IMR-90 (cell line): ENCODE data around the gene ZNF862. TPM values are rescaled to one million over a fixed set of nuclear protein-coding genes. Genes with fewer than 3 reads are reported as not detected.

Source experiments
- ATAC-seq: fragments of 200-7000 bp; cut with Tn5 transposase; 2 replicates; pipeline ENCODE4 v1.9.1; 2020; ENCODE audit warnings: low read depth, mild to moderate bottlenecking, moderate library complexity
- BruUV-seq: library from RNA; stranded (reverse); fragments of 400-500 nt; replicated peaks from 2 replicates; lab custom pipeline; 2021; lab: Mats Ljungman, UMichigan
- CTCF ChIA-PET: fragments of 300-600 bp; formaldehyde crosslinking; extraction: SDS; loops from one replicate; lab custom pipeline; 2021; ENCODE audit warnings: antibody characterized with exemption; lab: Yijun Ruan, JAX
- POLR2A ChIA-PET: fragments of 300-600 bp; sonication (Branson Sonifier 250); formaldehyde crosslinking; loops from one replicate; lab custom pipeline; 2022; ENCODE audit warnings: antibody characterized with exemption; ENCODE audit not compliant: unreplicated experiment; lab: Charles Lee
- DNase-seq: peaks from one replicate; pipeline ENCODE4 v3.0.0; 2013
- H2AFZ ChIP-seq: replicated peaks from 2 replicates; pipeline ENCODE3; 2013; ENCODE audit warnings: low read length, mild to moderate bottlenecking; ENCODE audit not compliant: poor library complexity
- H2AK5ac ChIP-seq: 2 replicates; pipeline ENCODE4 v1.6.1; 2013; ENCODE audit warnings: low read depth, low read length, inconsistent platforms
- H2AK9ac ChIP-seq: replicated peaks from 2 replicates; pipeline ENCODE3; 2013; ENCODE audit warnings: mild to moderate bottlenecking, low read depth, low read length, moderate library complexity; ENCODE audit not compliant: poor library complexity
- H2BK120ac ChIP-seq: 2 replicates; pipeline ENCODE4 v1.6.1; 2013; ENCODE audit warnings: low read depth, low read length, inconsistent platforms
- H2BK15ac ChIP-seq: 3 replicates; pipeline ENCODE4 v1.6.1; 2013; ENCODE audit warnings: low read depth, low read length, inconsistent platforms
- H2BK20ac ChIP-seq: 2 replicates; pipeline ENCODE4 v1.6.1; 2013; ENCODE audit warnings: low read depth, mild to moderate bottlenecking, inconsistent platforms, low read length, moderate library complexity
- H2BK5ac ChIP-seq: 2 replicates; pipeline ENCODE4 v1.6.1; 2013; ENCODE audit warnings: mild to moderate bottlenecking, low read depth, low read length, inconsistent platforms; ENCODE audit not compliant: poor library complexity, severe bottlenecking
- H3K14ac ChIP-seq: replicated peaks from 2 replicates; pipeline ENCODE4 v1.6.1; 2013; ENCODE audit warnings: low read depth, low read length, inconsistent platforms
- H3K18ac ChIP-seq: 2 replicates; pipeline ENCODE4 v1.6.1; 2013; ENCODE audit warnings: low read depth, low read length, control low read depth
- H3K23ac ChIP-seq: 2 replicates; pipeline ENCODE4 v1.6.1; 2013; ENCODE audit warnings: low read depth, low read length, inconsistent platforms
- H3K27ac ChIP-seq: 2 replicates; pipeline ENCODE4 v1.5.1; 2013; ENCODE audit warnings: mild to moderate bottlenecking, control low read depth, low read length; ENCODE audit not compliant: insufficient read depth
- H3K27me3 ChIP-seq: 2 replicates; pipeline ENCODE4 v1.6.1; 2013; ENCODE audit warnings: low read length; ENCODE audit not compliant: control insufficient read depth, insufficient read depth
- H3K36me3 ChIP-seq: 2 replicates; pipeline ENCODE4 v1.6.1; 2013; ENCODE audit warnings: low read length, mixed read lengths; ENCODE audit not compliant: control insufficient read depth, insufficient read depth
- H3K4ac ChIP-seq: 2 replicates; pipeline ENCODE4 v1.6.1; 2013; ENCODE audit warnings: low read depth, low read length, inconsistent platforms
- H3K4me1 ChIP-seq: 2 replicates; pipeline ENCODE4 v1.6.1; 2013; ENCODE audit warnings: low read length, mixed read lengths; ENCODE audit not compliant: control insufficient read depth, insufficient read depth
- H3K4me2 ChIP-seq: 2 replicates; pipeline ENCODE4 v1.6.1; 2013; ENCODE audit warnings: low read depth, mild to moderate bottlenecking, control low read depth, low read length, moderate library complexity
- H3K4me3 ChIP-seq: 2 replicates; pipeline ENCODE4 v1.5.1; 2013; ENCODE audit warnings: low read depth, mild to moderate bottlenecking, control low read depth, low read length, moderate library complexity; ENCODE audit not compliant: insufficient read depth
- H3K56ac ChIP-seq: 2 replicates; pipeline ENCODE4 v1.6.1; 2013; ENCODE audit warnings: low read length, inconsistent platforms; ENCODE audit not compliant: insufficient read depth; ENCODE audit errors: extremely low read depth
- H3K79me1 ChIP-seq, 2 experiments: 2 replicates each; pipeline ENCODE4 v1.6.1; 2013; ENCODE audit warnings: low read length in 2 of 2, inconsistent platforms in 1 of 2, low read depth in 1 of 2
- H3K9ac ChIP-seq: 2 replicates; pipeline ENCODE4 v1.6.1; 2013; ENCODE audit warnings: low read depth, low read length, control low read depth
- H3K9me1 ChIP-seq: 2 replicates; pipeline ENCODE4 v1.6.1; 2013; ENCODE audit warnings: low read length, inconsistent platforms; ENCODE audit not compliant: insufficient read depth
- H3K9me3 ChIP-seq: 2 replicates; pipeline ENCODE4 v1.6.1; 2013; ENCODE audit warnings: low read length; ENCODE audit not compliant: control insufficient read depth, insufficient read depth
- H4K20me1 ChIP-seq: 2 replicates; pipeline ENCODE4 v1.6.1; 2013; ENCODE audit warnings: low read length, inconsistent platforms; ENCODE audit not compliant: insufficient read depth
- H4K5ac ChIP-seq: 2 replicates; pipeline ENCODE4 v1.6.1; 2013; ENCODE audit warnings: mild to moderate bottlenecking, low read depth, low read length, control low read depth
- H4K8ac ChIP-seq, 2 experiments: 2 replicates each; pipeline ENCODE4 v1.6.1; 2013; ENCODE audit warnings: low read depth in 2 of 2, low read length in 2 of 2, control low read depth in 1 of 2, inconsistent platforms in 1 of 2
- H4K91ac ChIP-seq: 2 replicates; pipeline ENCODE4 v1.6.1; 2013; ENCODE audit warnings: low read depth, low read length, inconsistent platforms; ENCODE audit not compliant: insufficient read depth
- CEBPB ChIP-seq: IDR thresholded peaks from 2 replicates; pipeline ENCODE4 v1.6.1; 2012; ENCODE audit warnings: low read depth, low read length, improper control_type of control experiment
- CHD1 ChIP-seq: IDR thresholded peaks from 2 replicates; pipeline ENCODE4 v1.6.1; 2012; ENCODE audit warnings: low read depth, low read length, improper control_type of control experiment
- CTCF ChIP-seq: conservative IDR thresholded peaks from 2 replicates; pipeline ENCODE4 v1.5.1; 2012; ENCODE audit warnings: mild to moderate bottlenecking, low read depth, low read length, improper control_type of control experiment
- ELK1 ChIP-seq: fragments of 150-350 bp; IDR thresholded peaks from 2 replicates; pipeline ENCODE4 v1.6.1; 2016; ENCODE audit warnings: low read depth, mild to moderate bottlenecking, low read length, moderate library complexity, borderline replicate concordance
- FOS ChIP-seq: fragments of 150-350 bp; IDR thresholded peaks from 2 replicates; pipeline ENCODE4 v1.6.1; 2016; ENCODE audit warnings: low read depth, low read length
- MAFK ChIP-seq: IDR thresholded peaks from 2 replicates; pipeline ENCODE4 v1.6.1; 2012; ENCODE audit warnings: low read depth, low read length, improper control_type of control experiment
- MAZ ChIP-seq: IDR thresholded peaks from 2 replicates; pipeline ENCODE4 v1.6.1; 2012; ENCODE audit warnings: low read depth, mild to moderate bottlenecking, low read length, improper control_type of control experiment, moderate library complexity, borderline replicate concordance
- MXI1 ChIP-seq: IDR thresholded peaks from 2 replicates; pipeline ENCODE4 v1.6.1; 2012; ENCODE audit warnings: low read depth, mild to moderate bottlenecking, low read length, moderate library complexity, borderline replicate concordance
- NFE2L2 ChIP-seq: fragments of 150-350 bp; IDR thresholded peaks from 2 replicates; pipeline ENCODE4 v1.6.1; 2016; ENCODE audit warnings: low read depth, mild to moderate bottlenecking, low read length
- POLR2A ChIP-seq: IDR thresholded peaks from 2 replicates; pipeline ENCODE4 v1.6.1; 2012; ENCODE audit warnings: mild to moderate bottlenecking, low read depth, low read length
- RAD21 ChIP-seq: IDR thresholded peaks from 2 replicates; pipeline ENCODE4 v1.6.1; 2012; ENCODE audit warnings: low read length, improper control_type of control experiment
- RCOR1 ChIP-seq: IDR thresholded peaks from 2 replicates; pipeline ENCODE4 v1.6.1; 2012; ENCODE audit warnings: mild to moderate bottlenecking, low read length, improper control_type of control experiment; ENCODE audit not compliant: insufficient replicate concordance
- RFX5 ChIP-seq: IDR thresholded peaks from 2 replicates; pipeline ENCODE4 v1.8.0; 2012; ENCODE audit warnings: low read depth, mild to moderate bottlenecking, low read length, moderate library complexity
- SMC3 ChIP-seq: fragments of 150-350 bp; IDR thresholded peaks from 2 replicates; pipeline ENCODE4 v1.6.1; 2016; ENCODE audit warnings: low read depth, mild to moderate bottlenecking, antibody characterized with exemption, low read length, moderate library complexity
- USF2 ChIP-seq: fragments of 150-350 bp; IDR thresholded peaks from 2 replicates; pipeline ENCODE4 v1.6.1; 2017; ENCODE audit warnings: mild to moderate bottlenecking, antibody characterized with exemption, low read length, low read depth
- WGBS, 2 experiments: methylation state at CpG; one replicate each; pipeline versions ENCODE4 v1.1.5 to v1.1.7; 2013; ENCODE audit warnings: missing lambda C conversion rate in 2 of 2; ENCODE audit not compliant: insufficient read length in 1 of 2; ENCODE audit errors: extremely low coverage in 2 of 2; 5-methylcytosine and 5-hydroxymethylcytosine counted together
- dilution Hi-C: fragments of 300-500 bp; cut with HindIII; formaldehyde crosslinking; loops from one replicate; pipeline ENCODE4 v1.14.3; 2018; ENCODE audit warnings: low sequenced_read_pairs; ENCODE audit not compliant: unreplicated experiment
- in situ Hi-C: fragments of 300-500 bp; cut with MboI; formaldehyde crosslinking; loops from 3 replicates; pipeline ENCODE4 v1.14.3; 2019; ENCODE audit warnings: low sequenced_read_pairs, inconsistent platforms, mixed read lengths
- intact Hi-C: fragments of 100-400 bp; cut with micrococcal nuclease; formaldehyde crosslinking; loops from 2 replicates; pipeline ENCODE4 v1.10.0; 2022
- polyA plus RNA-seq, 3 experiments: library from polyadenylated mRNA; depleted of rRNA; stranded (reverse); fragments of >200 nt; gene quantifications; 2 replicates each; pipeline ENCODE4 v1.2.3, GENCODE V29; 2012; ENCODE audit warnings: low replicate concordance in 1 of 3
- total RNA-seq: library from RNA; depleted of rRNA; stranded (reverse); fragments of >200 nt; gene quantifications from 2 replicates; pipeline ENCODE4 v1.2.3, GENCODE V29; 2012

The ZNF862 gene
- total and polyA plus RNA-seq, 2 of the 4 experiments (the other 2 are of a cell fraction): 5.9 to 10.8 TPM

- H3K56ac ChIP-seq: no peak overlapping the region
- no peak overlapping the region for H2AK5ac ChIP-seq
- no peak overlapping the region for H2AFZ ChIP-seq
- H3K27ac ChIP-seq: no peak overlapping the region
- no peak overlapping the region for H3K18ac ChIP-seq
- no peaks in the 10 kb centered on the region for H3K27me3 ChIP-seq
- no peak overlapping the region for H3K14ac ChIP-seq
- no TSS peak for BruUV-seq
- no peaks in the 10 kb centered on the region for H3K9me3 ChIP-seq
- ATAC-seq (no peak), DNase-seq (no peak)
- H2BK15ac ChIP-seq: no peak overlapping the region
- H3K4me2 ChIP-seq: no peak overlapping the region
- H2AK9ac ChIP-seq: no peak overlapping the region
- dilution Hi-C loops: no loop called here
- H3K4me1 ChIP-seq: no peaks in the 10 kb centered on the region; the same call in 1 of the 2 replicates
- no peak overlapping the region for H3K4me3 ChIP-seq
- H3K9ac ChIP-seq: no peak overlapping the region
- no peak overlapping the region for H2BK5ac ChIP-seq
- H3K36me3 ChIP-seq: no peaks in the 10 kb centered on the region
- TF ChIP-seq POLR2A (no peak), CEBPB (no peak), FOS (no peak), USF2 (no peak), RAD21 (no peak), MXI1 (no peak), NFE2L2 (no peak), MAFK (no peak), RCOR1 (no peak), CTCF (no peak), CHD1 (no peak), SMC3 (no peak), RFX5 (no peak), ELK1 (no peak), MAZ (no peak)
- H3K9me1 ChIP-seq: no peaks in the 10 kb centered on the region
- intact Hi-C loops: no loop called here
- H2BK120ac ChIP-seq: no peak overlapping the region
- no peak overlapping the region for H4K8ac ChIP-seq
- WGBS, 2 experiments: 90% methylated on average over 2 of the region's 13 CpGs; no CpG with 5 or more reads in 1 of the 2 experiments
- CTCF ChIA-PET: no interaction called here
- H3K79me1 ChIP-seq: no peaks in the 10 kb centered on the region
- H3K23ac ChIP-seq: no peak overlapping the region
- in situ Hi-C loops: no loop called here
- H4K91ac ChIP-seq: no peak overlapping the region
- POLR2A ChIA-PET: no interaction called here
- no peak overlapping the region for H4K5ac ChIP-seq
- no peaks in the 10 kb centered on the region for H4K20me1 ChIP-seq
- no peak overlapping the region for H2BK20ac ChIP-seq
- H3K4ac ChIP-seq: no peak overlapping the region
Measured at GRCh38 chr7:149878523-149878921, 40.3 kb downstream of the ZNF862 start.
